GM06990 (cell line): ENCODE measurements around the gene ITPR1.

Experiments
- DNase-seq: peaks from one replicate; pipeline ENCODE4 v3.0.0-alpha.2; 2011; ENCODE audit not compliant: insufficient read length; ENCODE audit errors: extremely low read depth
- H3K27me3 ChIP-seq: replicated peaks from 2 replicates; pipeline ENCODE4 v1.6.0; 2011; ENCODE audit warnings: low read length; ENCODE audit not compliant: control insufficient read depth, insufficient read depth
- H3K36me3 ChIP-seq: 2 replicates; pipeline ENCODE4 v1.5.1; 2011; ENCODE audit warnings: low read length; ENCODE audit not compliant: control insufficient read depth, insufficient read depth
- H3K4me3 ChIP-seq: replicated peaks from 2 replicates; pipeline ENCODE4 v1.5.1; 2011; ENCODE audit warnings: low read depth, mild to moderate bottlenecking, control low read depth, low read length
- TF ChIP-seq, protein P1 (sequence below): IDR thresholded peaks from 2 replicates; pipeline ENCODE4 v1.5.1; 2011; ENCODE audit warnings: low read length, control low read depth, mild to moderate bottlenecking, inconsistent platforms; ENCODE audit not compliant: insufficient read depth, poor library complexity, severe bottlenecking

Gene ITPR1

DNA sequence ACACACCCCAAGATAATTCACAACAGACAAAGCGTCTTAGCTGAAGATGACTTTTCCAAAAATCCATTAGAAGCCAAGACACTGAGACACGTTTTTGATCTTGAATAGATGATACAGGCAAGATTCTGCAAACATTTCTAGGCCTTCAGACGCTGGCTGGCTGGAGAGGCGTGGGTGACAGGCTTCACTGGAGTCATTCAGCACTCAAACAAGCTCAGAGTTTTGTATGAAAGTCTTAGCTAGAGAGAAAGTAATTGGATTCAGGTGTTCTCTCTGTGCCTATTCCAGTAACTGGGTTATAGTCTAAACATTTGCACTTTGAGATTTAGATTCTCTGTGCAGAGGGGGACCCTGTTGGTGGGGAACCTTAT is 338.4 kb downstream of the ITPR1 start:
- Histone ChIP-seq H3K36me3 (no peaks in the 10 kb centered on the region), H3K27me3 (no peaks in the 10 kb centered on the region), H3K4me3 (no peak overlapping the region)
- no peak for DNase-seq
- TF ChIP-seq, protein P1, sequence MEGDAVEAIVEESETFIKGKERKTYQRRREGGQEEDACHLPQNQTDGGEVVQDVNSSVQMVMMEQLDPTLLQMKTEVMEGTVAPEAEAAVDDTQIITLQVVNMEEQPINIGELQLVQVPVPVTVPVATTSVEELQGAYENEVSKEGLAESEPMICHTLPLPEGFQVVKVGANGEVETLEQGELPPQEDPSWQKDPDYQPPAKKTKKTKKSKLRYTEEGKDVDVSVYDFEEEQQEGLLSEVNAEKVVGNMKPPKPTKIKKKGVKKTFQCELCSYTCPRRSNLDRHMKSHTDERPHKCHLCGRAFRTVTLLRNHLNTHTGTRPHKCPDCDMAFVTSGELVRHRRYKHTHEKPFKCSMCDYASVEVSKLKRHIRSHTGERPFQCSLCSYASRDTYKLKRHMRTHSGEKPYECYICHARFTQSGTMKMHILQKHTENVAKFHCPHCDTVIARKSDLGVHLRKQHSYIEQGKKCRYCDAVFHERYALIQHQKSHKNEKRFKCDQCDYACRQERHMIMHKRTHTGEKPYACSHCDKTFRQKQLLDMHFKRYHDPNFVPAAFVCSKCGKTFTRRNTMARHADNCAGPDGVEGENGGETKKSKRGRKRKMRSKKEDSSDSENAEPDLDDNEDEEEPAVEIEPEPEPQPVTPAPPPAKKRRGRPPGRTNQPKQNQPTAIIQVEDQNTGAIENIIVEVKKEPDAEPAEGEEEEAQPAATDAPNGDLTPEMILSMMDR: no peak

DNA sequence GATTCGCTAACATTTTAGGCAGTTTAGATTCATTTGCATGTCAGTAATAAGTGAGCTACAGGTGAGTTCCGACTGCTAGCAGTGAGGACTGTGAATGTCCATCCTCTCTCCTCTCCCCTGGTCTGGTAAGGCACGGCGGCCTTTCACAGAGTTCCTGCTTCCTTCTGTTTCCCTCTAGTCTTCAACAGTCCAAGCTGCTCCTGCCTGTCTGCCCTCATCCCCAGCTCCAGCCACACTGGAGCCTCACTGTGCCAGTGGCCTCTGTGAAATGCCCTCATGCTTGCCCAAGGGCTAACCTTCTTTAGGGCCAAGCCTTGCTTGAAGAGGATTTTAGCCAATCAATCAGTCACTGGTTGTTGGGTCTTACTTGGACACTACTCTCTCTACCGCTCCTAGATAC is 340.3 kb downstream of the ITPR1 start:
- Histone ChIP-seq H3K36me3 (no peaks in the 10 kb centered on the region), H3K4me3 (no peak overlapping the region), H3K27me3 (no peaks in the 10 kb centered on the region)
- DNase-seq: no peak
- TF ChIP-seq, protein P1: no peak

DNA sequence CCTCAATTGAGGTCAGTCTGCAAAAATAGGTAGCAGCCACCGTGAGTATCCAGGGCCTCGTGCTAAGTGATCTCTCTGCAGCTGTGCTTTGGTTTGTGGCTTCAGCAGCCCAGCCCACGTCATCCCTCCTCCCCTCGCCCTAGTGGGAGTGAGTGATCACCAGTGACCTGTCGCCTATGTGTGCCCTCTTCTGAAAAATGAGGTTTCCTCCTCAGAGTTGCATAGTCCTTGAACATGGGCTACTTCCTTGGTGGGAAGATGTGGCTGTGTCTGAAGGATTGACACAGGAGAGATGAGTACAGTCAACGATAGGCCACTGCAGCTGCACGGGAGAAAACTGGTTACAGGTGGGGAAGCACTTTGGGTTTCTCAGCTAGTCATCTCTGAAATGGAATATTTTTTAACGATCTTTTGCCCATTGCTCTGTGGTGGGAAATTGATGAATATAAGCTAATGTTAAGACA is 341.3 kb downstream of the ITPR1 start:
- H3K36me3 ChIP-seq: no peaks in the 10 kb centered on the region
- no peaks in the 10 kb centered on the region for H3K27me3 ChIP-seq
- peak; percentile 76 for DNase-seq
- no peak overlapping the region for H3K4me3 ChIP-seq
- TF ChIP-seq, protein P1: no peak

DNA sequence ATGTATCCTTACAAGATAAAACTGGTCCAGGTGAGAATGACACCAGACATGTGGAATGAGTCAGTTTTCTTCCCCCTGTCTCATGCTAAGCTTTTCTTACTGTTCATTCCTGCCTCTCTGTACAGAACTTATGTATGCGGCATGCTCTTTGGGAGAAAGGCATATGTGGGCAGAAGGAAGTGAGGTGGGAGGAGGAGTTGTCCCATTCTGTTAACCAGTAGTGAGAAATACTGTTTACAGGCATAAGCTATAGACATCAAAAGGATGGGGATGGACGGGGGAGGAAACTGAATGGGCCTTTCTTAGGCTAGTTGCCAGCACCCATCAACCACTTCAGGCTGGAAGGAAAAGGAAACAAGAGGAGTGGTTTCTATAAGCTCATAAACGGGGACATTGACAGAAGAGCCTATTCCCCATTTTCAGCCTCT is 342.5 kb downstream of the ITPR1 start:
- TF ChIP-seq, protein P1: no peak
- no peaks in the 10 kb centered on the region for H3K27me3 ChIP-seq
- no peak for DNase-seq

DNA sequence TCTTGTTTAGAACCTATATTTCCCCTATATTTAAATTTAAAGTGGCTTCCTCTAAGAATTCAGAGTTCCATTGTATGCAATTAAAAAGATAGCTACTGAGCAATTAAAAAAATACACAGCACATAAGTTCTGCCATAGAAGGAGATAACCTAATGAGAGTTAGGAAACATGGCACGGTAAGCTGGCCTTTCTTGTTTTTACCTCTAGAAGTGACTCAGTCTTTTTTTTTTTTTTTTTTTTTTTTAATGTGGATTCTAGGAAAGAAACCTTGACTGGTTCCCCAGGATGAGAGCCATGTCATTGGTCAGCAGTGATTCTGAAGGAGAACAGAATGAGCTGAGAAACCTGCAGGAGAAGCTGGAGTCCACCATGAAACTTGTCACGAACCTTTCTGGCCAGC is 343.4 kb downstream of the ITPR1 start:
- H3K36me3 ChIP-seq: no peaks in the 10 kb centered on the region
- DNase-seq: no peak
- no peaks in the 10 kb centered on the region; the same call in 1 of the 2 replicates for H3K27me3 ChIP-seq
- TF ChIP-seq, protein P1: no peak
- no peak overlapping the region for H3K4me3 ChIP-seq

More for the DNA sequence above, 342.5 kb downstream of the ITPR1 start:
- no peak overlapping the region for H3K4me3 ChIP-seq
- H3K36me3 ChIP-seq: no peaks in the 10 kb centered on the region

DNA sequence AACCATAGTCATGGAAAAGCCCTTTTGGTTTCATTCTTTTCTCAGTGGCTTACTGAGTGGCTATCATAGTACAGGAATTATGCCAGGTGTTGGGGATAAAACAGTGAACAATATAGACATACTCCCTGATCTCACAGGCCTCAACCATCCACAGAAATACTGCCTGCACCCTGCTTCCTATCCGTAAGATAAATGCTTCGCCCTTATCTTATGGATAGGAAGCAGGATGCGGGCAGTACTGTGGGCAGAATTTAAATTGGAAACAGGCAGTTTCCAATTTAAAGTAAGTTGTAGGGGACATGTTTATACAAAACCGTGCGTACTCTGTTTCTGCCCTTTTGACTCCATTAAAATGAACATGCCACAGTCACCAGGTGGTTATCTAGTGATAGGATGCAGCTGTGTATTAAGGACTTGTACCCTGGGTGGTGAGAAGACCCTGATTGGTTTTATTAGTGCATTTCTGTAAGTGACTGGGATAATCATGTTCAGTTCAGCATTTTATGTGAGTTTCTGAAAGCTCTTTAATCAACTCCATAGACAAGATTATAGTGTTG is 344.3 kb downstream of the ITPR1 start:
- Histone ChIP-seq H3K27me3 (no peaks in the 10 kb centered on the region; the same call in 1 of the 2 replicates), H3K36me3 (no peaks in the 10 kb centered on the region), H3K4me3 (no peak overlapping the region)
- TF ChIP-seq, protein P1: no peak
- no peak for DNase-seq
